ENCODE measurements around the gene UCP2.
"Not testable (repeated sequence)": the region's sequence is repeated elsewhere in the genome, so short reads cannot be mapped to it uniquely, and the experiment has no call there.

The UCP2 gene

DNA sequence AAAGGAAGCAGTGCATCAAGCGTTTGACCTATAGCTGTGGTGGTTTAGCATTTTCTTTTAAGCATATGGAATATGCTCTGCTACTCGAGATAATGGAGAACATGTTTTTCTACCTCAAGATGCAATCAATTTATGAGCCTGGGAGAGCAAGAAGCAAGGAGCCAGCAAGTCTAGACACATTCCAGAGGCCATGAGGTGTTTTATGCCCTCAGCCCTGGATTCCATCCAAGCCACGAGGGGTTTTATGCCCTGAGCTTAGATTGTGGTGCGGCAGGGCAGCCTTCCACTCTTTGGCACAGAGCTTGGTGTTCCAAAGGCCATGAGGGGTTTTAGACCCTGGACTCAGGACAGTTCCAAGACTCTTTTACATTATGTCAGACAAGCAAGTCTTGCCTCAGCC, 43.5 kb downstream of the UCP2 start:
- no peak for DNase-seq

DNA sequence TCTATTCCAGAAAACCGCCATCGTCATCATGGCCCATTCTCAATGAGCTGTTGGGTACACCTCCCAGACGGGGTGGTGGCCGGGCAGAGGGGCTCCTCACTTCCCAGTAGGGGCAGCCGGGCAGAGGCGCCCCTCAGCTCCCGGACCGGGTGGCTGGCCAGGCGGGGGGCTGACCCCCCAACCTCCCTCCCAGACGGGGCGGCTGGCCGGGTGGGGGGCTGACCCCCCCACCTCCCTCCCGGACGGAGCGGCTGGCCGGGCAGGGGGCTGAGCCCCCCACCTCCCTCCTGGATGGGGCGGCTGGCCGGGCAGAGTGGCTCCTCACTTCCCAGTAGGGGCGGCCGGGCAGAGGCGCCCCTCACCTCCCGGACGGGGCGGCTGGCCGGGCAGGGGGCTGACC, 46.6 kb downstream of the UCP2 start:
- DNase-seq = not testable (repeated sequence)

DNA sequence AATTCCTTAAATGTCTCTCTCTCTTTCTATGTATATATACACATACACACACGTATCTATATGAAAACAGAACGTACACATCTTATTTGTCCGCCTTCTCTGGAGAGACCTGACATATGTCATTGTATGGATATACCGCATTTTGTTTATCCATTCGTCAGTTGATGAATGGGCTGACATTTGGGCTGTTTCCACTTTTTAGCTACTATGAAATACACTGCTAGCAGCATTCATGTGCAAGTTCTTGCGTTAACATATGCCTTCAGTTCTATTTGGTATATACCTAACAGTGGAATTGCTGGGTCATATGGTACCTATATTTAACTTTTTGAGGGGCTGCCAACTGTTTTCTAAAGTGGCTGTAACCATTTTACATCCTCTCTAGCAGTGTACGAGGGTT, 49.9 kb downstream of the UCP2 start:
- DNase-seq = no peak

DNA sequence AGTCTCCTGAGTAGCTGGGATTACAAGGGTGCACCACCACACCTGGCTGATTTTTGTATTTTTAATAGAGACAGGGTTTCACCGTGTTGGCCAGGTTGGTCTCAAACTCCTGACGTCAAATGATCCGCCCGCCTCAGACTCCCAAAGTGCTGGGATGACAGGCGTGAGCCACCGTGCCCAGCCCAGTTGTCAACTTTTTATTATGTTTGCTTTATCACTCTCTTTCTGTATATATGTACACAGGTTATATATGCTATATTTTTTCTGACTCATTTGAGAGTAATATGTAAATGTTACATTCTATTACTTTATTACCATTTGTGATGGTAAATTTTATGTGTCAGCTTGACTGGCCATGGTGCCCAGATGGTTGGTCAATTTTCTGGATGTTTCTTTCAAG, 50.7 kb downstream of the UCP2 start:
- no peak for DNase-seq

DNA sequence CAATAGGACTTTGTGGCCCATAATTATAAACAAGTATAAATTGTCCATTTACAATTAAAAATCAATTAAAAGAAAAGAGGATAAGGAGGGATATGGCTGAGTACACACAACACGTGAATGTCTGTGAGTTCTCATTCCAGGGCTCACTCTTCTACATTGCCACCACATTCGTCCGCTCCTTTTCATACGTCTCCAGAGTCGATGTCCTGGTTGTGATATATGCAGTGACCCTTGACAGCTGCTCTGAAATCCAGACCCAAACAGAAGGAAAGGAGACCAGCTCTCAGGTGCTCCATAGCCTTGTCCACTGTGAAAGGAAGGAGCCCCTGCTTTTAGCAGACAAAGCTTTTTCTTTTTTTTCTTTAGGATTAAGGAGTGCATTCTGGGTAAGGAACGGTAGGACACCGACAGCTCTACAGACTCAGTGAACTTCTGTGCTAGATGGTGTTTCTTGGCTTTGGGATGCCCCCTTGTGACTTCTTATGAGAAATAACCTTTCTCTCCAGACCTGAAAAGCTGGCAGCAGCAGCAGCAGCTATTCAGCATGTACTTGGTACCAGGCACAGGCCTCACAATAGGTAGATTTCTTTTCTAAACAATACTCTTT, 51.5 kb downstream of the UCP2 start:
- peak; percentile 5 for DNase-seq

DNA sequence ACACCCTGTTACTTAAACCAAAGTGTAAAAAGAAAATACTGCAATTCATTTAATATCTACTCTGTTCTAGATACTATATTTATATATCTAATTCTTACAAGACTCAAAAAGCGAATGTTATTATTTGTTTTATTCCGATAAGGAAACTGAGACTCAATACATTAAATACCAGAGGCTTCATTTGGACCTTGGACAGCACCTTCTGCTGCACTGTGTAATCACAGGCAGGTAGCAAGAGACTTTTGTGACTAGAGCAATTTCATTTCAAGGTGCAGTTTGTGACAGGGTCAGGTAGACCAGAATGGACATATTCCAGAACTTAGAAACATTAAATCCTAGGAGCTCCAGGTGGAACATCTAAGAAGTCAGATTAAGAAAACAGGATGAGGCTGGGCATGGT, 53.3 kb downstream of the UCP2 start:
- DNase-seq = no peak

All from stimulated activated CD4-positive, alpha-beta T cell treated with anti-CD3 and anti-CD28 coated beads, Interleukin-15, amount 100 ng/mL, for 24 hours (primary cell).